Measurements from ENCODE around the gene DDX4. TPM values are rescaled to one million over a fixed set of nuclear protein-coding genes. Genes with fewer than 3 reads are reported as not detected.

Gene DDX4
- polyA plus RNA-seq, 3 donors, result not detected

DNA sequence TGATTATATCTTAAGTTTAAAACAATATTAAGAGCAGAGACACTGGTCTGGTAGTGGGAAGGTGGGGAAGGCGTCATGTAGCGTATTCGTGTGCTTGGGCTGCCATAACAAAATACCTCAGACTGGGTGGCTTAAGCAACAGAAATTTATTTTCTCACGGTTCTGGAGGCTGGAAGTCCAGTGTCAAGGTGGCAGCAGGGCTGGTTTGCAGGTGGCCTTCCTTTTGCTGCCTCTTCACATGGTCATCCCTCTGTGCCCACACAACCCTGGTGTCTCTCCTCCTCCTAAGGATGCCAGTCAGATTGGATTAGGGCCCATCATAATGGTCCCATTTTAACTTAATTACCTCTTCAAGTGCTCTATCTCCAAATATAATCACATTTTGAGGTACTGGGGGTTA lies 122.8 kb downstream of the DDX4 start:
- no peaks in the 10 kb centered on the region for H4K20me1 ChIP-seq (ENCODE audit: insufficient read depth, low read length)
- H3K27me3 ChIP-seq (ENCODE audit: control insufficient read depth in 2 of 2, insufficient read depth in 2 of 2, low read length in 2 of 2), result no peaks in the 10 kb centered on the region
- H3K9me3 ChIP-seq (replicated peaks in 1 of 2; ENCODE audit: control insufficient read depth in 1 of 2, insufficient read depth in 1 of 2, low read length in 2 of 2), result no peaks in the 10 kb centered on the region
- H3K27ac Mint-ChIP-seq, result peak overlapping the region; percentile 90 to 97 (median 95)
- H3K4me2 ChIP-seq (replicated peaks; ENCODE audit: extremely low read depth, low read length, poor library complexity, severe bottlenecking), result peak overlapping the region; percentile 32
- DNase-seq, result no peak
- H3K79me2 ChIP-seq (ENCODE audit: insufficient read depth, low read length), result peaks cover 73% of the 10 kb centered on the region
- H3K9ac ChIP-seq (ENCODE audit: insufficient read depth, low read length, poor library complexity, severe bottlenecking), result no peak overlapping the region
- no peaks in the 10 kb centered on the region for H3K36me3 ChIP-seq (replicated peaks in 1 of 2; ENCODE audit: control insufficient read depth in 1 of 2, insufficient read depth in 2 of 2, low read length in 2 of 2)
- intact Hi-C loops (cut with micrococcal nuclease), result loop anchor here in 1 of 2 donors (5.0 kb wide), 1 partner anchor 42 kb away; no protein-coding TSS in a partner anchor
- peaks cover 0 to 5% (median 0%) of the 10 kb centered on the region in 7 donors for H3K9me3 Mint-ChIP-seq
- peaks cover 0 to 2% (median 0%) of the 10 kb centered on the region in 3 donors for H3K27me3 Mint-ChIP-seq (ENCODE audit: low read depth in 3 of 3)
- no peak overlapping the region for H3K4me3 ChIP-seq (replicated peaks in 1 of 3; ENCODE audit: low read depth in 2 of 3, low read length in 3 of 3)
- peaks cover 59 to 71% of the 10 kb centered on the region in 2 donors for H3K4me1 ChIP-seq (ENCODE audit: control insufficient read depth in 1 of 2, insufficient read depth in 2 of 2, low read length in 2 of 2)
- WGBS (ENCODE audit: insufficient coverage), result 75% methylated on average over 4 of the region's 4 CpGs
- no peak overlapping the region for H2AFZ ChIP-seq (ENCODE audit: insufficient read depth, low read depth, low read length, poor library complexity, severe bottlenecking)
- TF ChIP-seq CTCF (IDR thresholded peaks at IDR 0.05), result no peak
- H3K36me3 Mint-ChIP-seq, result peaks cover 5 to 9% of the 10 kb centered on the region in 2 donors
- peak overlapping the region; percentile 72 to 83 for H3K27ac ChIP-seq (ENCODE audit: low read depth in 1 of 2, low read length in 2 of 2)
- H3K4me3 Mint-ChIP-seq, result no peak overlapping the region
- peaks cover 49% of the 10 kb centered on the region for H3K4me1 Mint-ChIP-seq

- peaks cover 0 to 2% (median 0%) of the 10 kb centered on the region in 3 donors for H3K27me3 Mint-ChIP-seq (ENCODE audit: low read depth in 3 of 3)
- Histone ChIP-seq H3K9me3 (replicated peaks in 1 of 2; ENCODE audit: control insufficient read depth in 1 of 2, insufficient read depth in 1 of 2, low read length in 2 of 2) (no peaks in the 10 kb centered on the region), H2AFZ (ENCODE audit: insufficient read depth, low read depth, low read length, poor library complexity, severe bottlenecking) (peak overlapping the region; percentile 4), H4K20me1 (ENCODE audit: insufficient read depth, low read length) (no peaks in the 10 kb centered on the region), H3K4me1 (ENCODE audit: control insufficient read depth in 1 of 2, insufficient read depth in 2 of 2, low read length in 2 of 2) (peaks cover 31 to 48% of the 10 kb centered on the region in 2 donors), H3K4me3 (replicated peaks in 1 of 3; ENCODE audit: low read depth in 2 of 3, low read length in 3 of 3) (peak overlapping the region in 1 of 3 experiments; percentile 16), H3K4me2 (replicated peaks; ENCODE audit: extremely low read depth, low read length, poor library complexity, severe bottlenecking) (peak overlapping the region; percentile 23), H3K27me3 (ENCODE audit: control insufficient read depth in 2 of 2, insufficient read depth in 2 of 2, low read length in 2 of 2) (no peaks in the 10 kb centered on the region), H3K36me3 (replicated peaks in 1 of 2; ENCODE audit: control insufficient read depth in 1 of 2, insufficient read depth in 2 of 2, low read length in 2 of 2) (no peaks in the 10 kb centered on the region), H3K27ac (ENCODE audit: low read depth in 1 of 2, low read length in 2 of 2) (peak overlapping the region; percentile 39 to 76), H3K9ac (ENCODE audit: insufficient read depth, low read length, poor library complexity, severe bottlenecking) (peak overlapping the region; percentile 34), H3K79me2 (ENCODE audit: insufficient read depth, low read length) (peaks cover 53% of the 10 kb centered on the region)
- peak; percentile 67 to 72 (median 68) for DNase-seq
- peaks cover 18 to 20% of the 10 kb centered on the region in 2 donors for H3K36me3 Mint-ChIP-seq
- H3K4me3 Mint-ChIP-seq, result no peak overlapping the region
- no peak overlapping the region for H3K27ac Mint-ChIP-seq
- H3K9me3 Mint-ChIP-seq, result peaks cover 0 to 5% (median 0%) of the 10 kb centered on the region in 7 donors
- no peak for TF ChIP-seq CTCF (IDR thresholded peaks at IDR 0.05)
- 88% methylated on average over 5 of the region's 9 CpGs for WGBS (ENCODE audit: insufficient coverage)
- peaks cover 23% of the 10 kb centered on the region for H3K4me1 Mint-ChIP-seq
- intact Hi-C loops (cut with micrococcal nuclease), result loop anchor here in 1 of 2 donors (5.0 kb wide), 1 partner anchor 37 kb away; no protein-coding TSS in a partner anchor
These were observed 127.0 kb downstream of the DDX4 start for GRCh38 chr5:55864606-55865541.
